HAP-1 (cell line): Measurements from ENCODE around the gene SEC24A.
"Not testable (repeated sequence)": the region's sequence is repeated elsewhere in the genome, so short reads cannot be mapped to it uniquely, and the experiment has no call there.

Source experiments
- DNase-seq, 2 experiments: peaks; one replicate each; pipeline ENCODE4 v3.0.0-alpha.2; 2016 to 2020; ENCODE audit warnings: low spot score in 2 of 2
- H3K27me3 ChIP-seq: fragments of 250-450 bp; sonication (Bioruptor Pico); 2 replicates; pipeline ENCODE4 v1.5.1; 2020; ENCODE audit warnings: low read depth, mild to moderate bottlenecking, moderate library complexity
- H3K36me3 ChIP-seq: fragments of 250-450 bp; sonication (Bioruptor Pico); replicated peaks from 2 replicates; pipeline ENCODE4 v1.5.1; 2020; ENCODE audit warnings: mild to moderate bottlenecking
- H3K4me1 ChIP-seq: fragments of 250-450 bp; sonication (Bioruptor Pico); 2 replicates; pipeline ENCODE4 v1.5.1; 2020; ENCODE audit warnings: mild to moderate bottlenecking
- H3K4me3 ChIP-seq: fragments of 250-450 bp; sonication (Bioruptor Pico); 2 replicates; pipeline ENCODE4 v1.5.1; 2020; ENCODE audit warnings: mild to moderate bottlenecking, moderate library complexity
- H3K9me3 ChIP-seq: fragments of 250-450 bp; sonication (Bioruptor Pico); 2 replicates; pipeline ENCODE4 v1.5.1; 2020; ENCODE audit warnings: mild to moderate bottlenecking, moderate library complexity
- in situ Hi-C: fragments of 300-500 bp; cut with MboI; formaldehyde crosslinking; loops from 3 replicates; pipeline ENCODE4 v1.14.3; 2020; ENCODE audit warnings: low sequenced_read_pairs, inconsistent platforms, mixed read lengths

SEC24A gene

GRCh38 chr5:134662971-134663370 lies 14.4 kb downstream of the SEC24A start:
- Histone ChIP-seq H3K4me3 (no peak overlapping the region), H3K4me1 (no peaks in the 10 kb centered on the region), H3K27me3 (no peaks in the 10 kb centered on the region), H3K9me3 (no peaks in the 10 kb centered on the region), H3K36me3 (peaks cover 14% of the 10 kb centered on the region)
- in situ Hi-C loops, result no loop called here
- DNase-seq, result no peak

- Histone ChIP-seq H3K9me3 (no peaks in the 10 kb centered on the region), H3K27me3 (no peaks in the 10 kb centered on the region), H3K4me3 (no peak overlapping the region), H3K4me1 (no peaks in the 10 kb centered on the region), H3K36me3 (peaks cover 19% of the 10 kb centered on the region)
- in situ Hi-C loops, result no loop called here
- DNase-seq, result no peak
These were observed 15.9 kb downstream of the SEC24A start for GRCh38 chr5:134664448-134664847.

- H3K9me3 ChIP-seq, H3K27me3 ChIP-seq, in situ Hi-C loops, DNase-seq, H3K4me3 ChIP-seq, H3K4me1 ChIP-seq: not testable (repeated sequence)
- H3K36me3 ChIP-seq, result peaks cover 73% of the 10 kb centered on the region
These were observed 25.0 kb downstream of the SEC24A start for GRCh38 chr5:134673546-134673945.

- H3K4me1 ChIP-seq, H3K27me3 ChIP-seq, in situ Hi-C loops, DNase-seq, H3K4me3 ChIP-seq, H3K9me3 ChIP-seq: not testable (repeated sequence)
- peaks cover 76% of the 10 kb centered on the region for H3K36me3 ChIP-seq
These were observed 28.8 kb downstream of the SEC24A start for GRCh38 chr5:134677357-134677756.

GRCh38 chr5:134690144-134690543 lies 41.6 kb downstream of the SEC24A start:
- H3K27me3 ChIP-seq, H3K9me3 ChIP-seq, DNase-seq, in situ Hi-C loops, H3K4me1 ChIP-seq, H3K4me3 ChIP-seq: not testable (repeated sequence)
- H3K36me3 ChIP-seq, result peaks cover 61% of the 10 kb centered on the region

GRCh38 chr5:134692722-134693121 lies 44.1 kb downstream of the SEC24A start:
- H3K36me3 ChIP-seq, result peaks cover 55% of the 10 kb centered on the region
- no peaks in the 10 kb centered on the region for H3K27me3 ChIP-seq
- in situ Hi-C loops, result no loop called here

GRCh38 chr5:134708301-134708700 lies 59.7 kb downstream of the SEC24A start:
- DNase-seq, result no peak
- H3K36me3 ChIP-seq, result peaks cover 51% of the 10 kb centered on the region
- H3K9me3 ChIP-seq, result no peaks in the 10 kb centered on the region
- H3K27me3 ChIP-seq, result no peaks in the 10 kb centered on the region
- in situ Hi-C loops, result no loop called here
- no peaks in the 10 kb centered on the region for H3K4me1 ChIP-seq
- no peak overlapping the region for H3K4me3 ChIP-seq

More at GRCh38 chr5:134692722-134693121, 44.1 kb downstream of the SEC24A start:
- DNase-seq, result no peak
- Histone ChIP-seq H3K4me1 (no peaks in the 10 kb centered on the region), H3K4me3 (no peak overlapping the region), H3K9me3 (no peaks in the 10 kb centered on the region)

GRCh38 chr5:134714120-134714519 lies 65.5 kb downstream of the SEC24A start:
- Histone ChIP-seq H3K4me1 (no peaks in the 10 kb centered on the region), H3K27me3 (no peaks in the 10 kb centered on the region), H3K36me3 (peaks cover 65% of the 10 kb centered on the region), H3K9me3 (no peaks in the 10 kb centered on the region), H3K4me3 (no peak overlapping the region)
- in situ Hi-C loops, result no loop called here
- DNase-seq, result no peak

GRCh38 chr5:134714541-134714940 lies 66.0 kb downstream of the SEC24A start:
- Histone ChIP-seq H3K9me3 (no peaks in the 10 kb centered on the region), H3K4me1 (no peaks in the 10 kb centered on the region), H3K36me3 (peaks cover 62% of the 10 kb centered on the region), H3K27me3 (no peaks in the 10 kb centered on the region), H3K4me3 (no peak overlapping the region)
- in situ Hi-C loops, result no loop called here
- DNase-seq, result no peak

GRCh38 chr5:134715466-134715865 lies 66.9 kb downstream of the SEC24A start:
- H3K4me3 ChIP-seq, H3K27me3 ChIP-seq, H3K9me3 ChIP-seq, in situ Hi-C loops, DNase-seq, H3K4me1 ChIP-seq: not testable (repeated sequence)
- peaks cover 54% of the 10 kb centered on the region for H3K36me3 ChIP-seq

- H3K27me3 ChIP-seq, result no peaks in the 10 kb centered on the region
- H3K36me3 ChIP-seq, result peaks cover 28% of the 10 kb centered on the region
- no peaks in the 10 kb centered on the region for H3K4me1 ChIP-seq
- H3K9me3 ChIP-seq, result no peaks in the 10 kb centered on the region
- DNase-seq, result no peak
- in situ Hi-C loops, result no loop called here
- no peak overlapping the region for H3K4me3 ChIP-seq
These were observed 76.3 kb downstream of the SEC24A start for GRCh38 chr5:134724872-134725271.

- no peaks in the 10 kb centered on the region for H3K36me3 ChIP-seq
- H3K4me1 ChIP-seq, result no peaks in the 10 kb centered on the region
- H3K9me3 ChIP-seq, result no peaks in the 10 kb centered on the region
- H3K27me3 ChIP-seq, result no peaks in the 10 kb centered on the region
- no peak overlapping the region for H3K4me3 ChIP-seq
- in situ Hi-C loops, result no loop called here
- no peak for DNase-seq
These were observed 84.2 kb downstream of the SEC24A start for GRCh38 chr5:134732819-134733218.

GRCh38 chr5:134735243-134735642 lies 86.7 kb downstream of the SEC24A start:
- in situ Hi-C loops, result no loop called here
- no peak for DNase-seq
- no peaks in the 10 kb centered on the region for H3K36me3 ChIP-seq
- H3K27me3 ChIP-seq, result no peaks in the 10 kb centered on the region
- H3K9me3 ChIP-seq, result no peaks in the 10 kb centered on the region
- H3K4me1 ChIP-seq, result peaks cover 9% of the 10 kb centered on the region
- H3K4me3 ChIP-seq, result no peak overlapping the region

- in situ Hi-C loops, result no loop called here
- peaks cover 3% of the 10 kb centered on the region for H3K36me3 ChIP-seq
- H3K9me3 ChIP-seq, result no peaks in the 10 kb centered on the region
- no peaks in the 10 kb centered on the region for H3K27me3 ChIP-seq
- no peak overlapping the region for H3K4me3 ChIP-seq
- DNase-seq, result no peak
- H3K4me1 ChIP-seq, result peaks cover 10% of the 10 kb centered on the region
These were observed 87.7 kb downstream of the SEC24A start for GRCh38 chr5:134736173-134736812.
